B cell (primary cell): ENCODE results near the gene SDCCAG8. TPM values are rescaled to one million over a fixed set of nuclear protein-coding genes. Genes with fewer than 3 reads are reported as not detected.

Source experiments
- ATAC-seq: fragments of 200-7000 bp; cut with Tn5 transposase; one replicate; pipeline ENCODE4 v1.10.0; 2021; ENCODE audit warnings: low read depth, mild to moderate bottlenecking, moderate number of reproducible peaks, moderate library complexity
- CTCF ChIA-PET: fragments of 350-600 bp; sonication (Branson Sonifier 250); formaldehyde crosslinking; loops from one replicate; lab custom pipeline; 2021; ENCODE audit warnings: antibody characterized with exemption, inconsistent platforms; lab: Charles Lee
- POLR2A ChIA-PET: fragments of 350-600 bp; sonication (Branson Sonifier 250); formaldehyde crosslinking; loops from one replicate; lab custom pipeline; 2021; ENCODE audit warnings: antibody characterized with exemption; lab: Charles Lee
- DNase-seq: peaks from one replicate; pipeline ENCODE4 v3.0.0; 2013
- H2AFZ ChIP-seq: 2 replicates; pipeline ENCODE4 v1.6.1; 2012; ENCODE audit warnings: mild to moderate bottlenecking, low read depth, low read length; ENCODE audit not compliant: insufficient read depth, poor library complexity, severe bottlenecking
- H3K27ac ChIP-seq, 2 donors: 1 replicate in 1 of 2; 2 replicates in 1 of 2; pipeline ENCODE4 v1.5.1; 2012 to 2013; ENCODE audit warnings: low read length in 2 of 2, mild to moderate bottlenecking in 2 of 2, moderate library complexity in 1 of 2
- H3K27me3 ChIP-seq, 4 experiments: fragments of 200-600 bp in 1 of 4; sonication (generic) in 1 of 4; replicated peaks in 1 of 4; 1 replicate in 2 of 4; 2 replicates in 2 of 4; pipeline versions ENCODE4 v1.6.1 to v1.7.0; 2013 to 2016; ENCODE audit warnings: low read length in 3 of 4, mild to moderate bottlenecking in 2 of 4, mixed read lengths in 1 of 4, moderate library complexity in 1 of 4; ENCODE audit not compliant: insufficient read depth in 4 of 4, control insufficient read depth in 3 of 4; ENCODE audit errors: control extremely low read depth in 1 of 4
- H3K36me3 ChIP-seq, 2 experiments: replicated peaks in 1 of 2; 1 replicate in 1 of 2; 2 replicates in 1 of 2; pipeline versions ENCODE4 v1.6.1 to v1.7.1; 2013; ENCODE audit warnings: low read length in 1 of 2; ENCODE audit not compliant: insufficient read depth in 2 of 2, control insufficient read depth in 1 of 2; ENCODE audit errors: control extremely low read depth in 1 of 2, extremely low read depth in 1 of 2
- H3K4me1 ChIP-seq, 2 donors: fragments of 200-600 bp in 1 of 2; sonication (generic) in 1 of 2; 1 replicate in 1 of 2; 2 replicates in 1 of 2; pipeline versions ENCODE4 v1.5.1 to v1.6.1; 2013 to 2017; ENCODE audit warnings: low read length in 2 of 2; ENCODE audit not compliant: control insufficient read depth in 2 of 2, insufficient read depth in 2 of 2
- H3K4me2 ChIP-seq: replicated peaks from 2 replicates; pipeline ENCODE3; 2012; ENCODE audit warnings: mild to moderate bottlenecking, low read depth, low read length; ENCODE audit not compliant: poor library complexity, severe bottlenecking
- H3K4me3 ChIP-seq, 5 experiments: fragments of 200-600 bp in 1 of 5; sonication (generic) in 1 of 5; 1 replicate in 3 of 5; 2 replicates in 2 of 5; pipeline versions ENCODE4 v1.5.1 to v1.7.0; 2011 to 2016; ENCODE audit warnings: low read length in 4 of 5, mild to moderate bottlenecking in 4 of 5, low read depth in 2 of 5, control low read depth in 1 of 5, moderate library complexity in 1 of 5; ENCODE audit not compliant: insufficient read depth in 1 of 5; ENCODE audit errors: control extremely low read depth in 1 of 5, extremely low read depth in 1 of 5
- H3K79me2 ChIP-seq: fragments of 200-600 bp; sonication (generic); one replicate; pipeline ENCODE4 v1.6.0; 2016; ENCODE audit warnings: low read length; ENCODE audit not compliant: control insufficient read depth, insufficient read depth
- H3K9ac ChIP-seq: fragments of 200-600 bp; sonication (generic); 2 replicates; pipeline ENCODE4 v1.6.1; 2017; ENCODE audit warnings: mild to moderate bottlenecking, low read length, moderate library complexity
- H3K9me3 ChIP-seq, 3 donors: one replicate each; pipeline versions ENCODE4 v1.6.1 to v1.7.1; 2013; ENCODE audit warnings: low read length in 2 of 3; ENCODE audit not compliant: control insufficient read depth in 2 of 3, insufficient read depth in 1 of 3; ENCODE audit errors: control extremely low read depth in 1 of 3
- H4K20me1 ChIP-seq: 2 replicates; pipeline ENCODE4 v1.6.0; 2012; ENCODE audit warnings: mild to moderate bottlenecking, low read length; ENCODE audit not compliant: insufficient read depth, control insufficient read depth, poor library complexity, severe bottlenecking
- H3K27ac Mint-ChIP-seq: one replicate; pipeline ENCODE4 v1.8.0; 2021; ENCODE audit warnings: mixed read lengths
- H3K27me3 Mint-ChIP-seq: one replicate; pipeline ENCODE4 v1.8.0; 2021; ENCODE audit warnings: mixed read lengths
- H3K4me1 Mint-ChIP-seq: one replicate; pipeline ENCODE4 v1.8.0; 2021; ENCODE audit warnings: mixed read lengths
- H3K4me3 Mint-ChIP-seq: one replicate; pipeline ENCODE4 v1.8.0; 2021; ENCODE audit warnings: mixed read lengths
- H3K9me3 Mint-ChIP-seq: one replicate; pipeline ENCODE4 v1.8.0; 2022; ENCODE audit warnings: mixed read lengths; ENCODE audit not compliant: insufficient read depth
- EZH2 ChIP-seq: IDR thresholded peaks from 2 replicates; pipeline ENCODE4 v1.6.1; 2012; ENCODE audit warnings: borderline replicate concordance, low read depth, mild to moderate bottlenecking, moderate library complexity, low read length; ENCODE audit not compliant: insufficient read depth, poor library complexity, severe bottlenecking
- WGBS: methylation state at CpG from one replicate; pipeline ENCODE4 v1.1.5; 2013; ENCODE audit warnings: missing lambda C conversion rate; ENCODE audit not compliant: insufficient coverage; 5-methylcytosine and 5-hydroxymethylcytosine counted together
- intact Hi-C: fragments of 100-400 bp; cut with micrococcal nuclease; formaldehyde crosslinking; loops from one replicate; pipeline ENCODE4 v1.10.0; 2022
- polyA plus RNA-seq: library from polyadenylated mRNA; depleted of rRNA; stranded (reverse); fragments of >200 nt; gene quantifications from 2 replicates; pipeline ENCODE4 v1.2.3, GENCODE V29; 2012
- total RNA-seq, 2 donors: library from RNA; stranded (reverse); fragments of 120-200 nt in 1 of 2; gene quantifications; 1 replicate in 1 of 2; 2 replicates in 1 of 2; pipeline versions ENCODE4 v1.2.3 to v1.2.4, GENCODE V29; 2013 to 2022
- TF ChIP-seq, protein P1 (sequence below): fragments of 200-600 bp; IDR thresholded peaks from one replicate; pipeline ENCODE4 v1.8.0; 2022; ENCODE audit warnings: antibody characterized with exemption, mild to moderate bottlenecking

SDCCAG8 gene
- total and polyA plus RNA-seq, 2 donors (not counting 1 experiment from before 2014, with no cell fraction given) = 37.1 to 60.7 TPM

DNA sequence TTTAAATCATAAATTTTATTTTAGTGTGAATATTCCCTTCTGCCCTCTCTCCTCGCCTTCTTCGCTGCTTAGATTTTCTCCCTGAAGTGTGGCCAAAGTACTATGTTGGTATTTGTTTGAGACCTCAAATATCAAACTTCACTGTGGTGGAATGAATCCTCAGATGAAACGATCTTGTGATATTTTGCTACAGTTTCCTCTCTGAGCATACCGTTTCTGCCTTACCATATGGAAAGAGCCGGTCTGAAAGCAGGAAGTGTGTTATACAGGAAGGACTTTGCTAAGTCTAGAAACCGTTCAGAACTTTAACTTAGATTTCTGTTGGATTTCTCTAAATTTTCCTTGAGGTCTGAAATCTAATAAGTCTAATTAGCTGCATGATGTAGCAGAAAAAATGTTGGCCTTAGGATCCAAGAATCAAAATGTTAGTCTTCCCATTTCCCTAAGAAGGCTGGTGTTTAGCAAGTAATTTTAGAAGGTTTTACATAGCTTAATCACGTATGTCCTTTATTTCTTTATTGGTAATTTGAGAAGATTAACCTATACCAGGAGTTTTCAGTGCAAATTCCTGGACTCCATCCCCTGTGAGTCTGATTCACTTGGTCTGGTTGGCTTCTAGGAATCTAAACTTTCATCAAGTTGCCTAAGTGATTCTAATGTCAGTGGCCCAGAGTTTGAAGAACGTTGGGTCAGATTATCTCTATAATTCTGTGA, 30.7 kb downstream of the SDCCAG8 start:
- Histone ChIP-seq H3K27ac (peak overlapping the region in 1 of 2 donors; percentile 86), H3K27me3 (no peaks in the 10 kb centered on the region), H3K4me2 (peak overlapping the region; percentile 46), H3K4me1 (peaks cover 27 to 31% of the 10 kb centered on the region in 2 donors), H3K4me3 (no peak overlapping the region), H3K36me3 (peaks cover 0 to 1% of the 10 kb centered on the region in 2 experiments), H4K20me1 (no peaks in the 10 kb centered on the region), H3K9me3 (peaks cover 0 to 9% (median 0%) of the 10 kb centered on the region in 3 donors), H2AFZ (no peak overlapping the region), H3K9ac (no peak overlapping the region), H3K79me2 (peaks cover 7% of the 10 kb centered on the region)
- peak overlapping the region; percentile 14 for H3K4me3 Mint-ChIP-seq
- peaks cover 51% of the 10 kb centered on the region for H3K4me1 Mint-ChIP-seq
- peak; percentile 14 for DNase-seq
- intact Hi-C loops = loop anchor here (1.0 to 2.0 kb wide), 3 partner anchors 18 to 31 kb away; partner anchors contain the start of gene CEP170
- TF ChIP-seq, protein P1, sequence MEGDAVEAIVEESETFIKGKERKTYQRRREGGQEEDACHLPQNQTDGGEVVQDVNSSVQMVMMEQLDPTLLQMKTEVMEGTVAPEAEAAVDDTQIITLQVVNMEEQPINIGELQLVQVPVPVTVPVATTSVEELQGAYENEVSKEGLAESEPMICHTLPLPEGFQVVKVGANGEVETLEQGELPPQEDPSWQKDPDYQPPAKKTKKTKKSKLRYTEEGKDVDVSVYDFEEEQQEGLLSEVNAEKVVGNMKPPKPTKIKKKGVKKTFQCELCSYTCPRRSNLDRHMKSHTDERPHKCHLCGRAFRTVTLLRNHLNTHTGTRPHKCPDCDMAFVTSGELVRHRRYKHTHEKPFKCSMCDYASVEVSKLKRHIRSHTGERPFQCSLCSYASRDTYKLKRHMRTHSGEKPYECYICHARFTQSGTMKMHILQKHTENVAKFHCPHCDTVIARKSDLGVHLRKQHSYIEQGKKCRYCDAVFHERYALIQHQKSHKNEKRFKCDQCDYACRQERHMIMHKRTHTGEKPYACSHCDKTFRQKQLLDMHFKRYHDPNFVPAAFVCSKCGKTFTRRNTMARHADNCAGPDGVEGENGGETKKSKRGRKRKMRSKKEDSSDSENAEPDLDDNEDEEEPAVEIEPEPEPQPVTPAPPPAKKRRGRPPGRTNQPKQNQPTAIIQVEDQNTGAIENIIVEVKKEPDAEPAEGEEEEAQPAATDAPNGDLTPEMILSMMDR = no peak
- no peak for TF ChIP-seq EZH2
- peaks cover 2% of the 10 kb centered on the region for H3K9me3 Mint-ChIP-seq
- no peaks in the 10 kb centered on the region for H3K27me3 Mint-ChIP-seq
- ATAC-seq = no peak
- CTCF ChIA-PET = interaction anchor here (0.6 to 1.9 kb wide), 3 partner anchors 17 to 1020 kb away, joined by 3 to 6 read pairs (median 3); no protein-coding TSS in a partner anchor
- 50% methylated on average over 1 of the region's 8 CpGs for WGBS
- peak overlapping the region; percentile 90 for H3K27ac Mint-ChIP-seq
- POLR2A ChIA-PET = interaction anchor here (0.6 to 1.4 kb wide), 3 partner anchors 9 to 968 kb away, joined by 3 to 5 read pairs (median 5); partner anchors contain the start of genes CEP170 and SDCCAG8

DNA sequence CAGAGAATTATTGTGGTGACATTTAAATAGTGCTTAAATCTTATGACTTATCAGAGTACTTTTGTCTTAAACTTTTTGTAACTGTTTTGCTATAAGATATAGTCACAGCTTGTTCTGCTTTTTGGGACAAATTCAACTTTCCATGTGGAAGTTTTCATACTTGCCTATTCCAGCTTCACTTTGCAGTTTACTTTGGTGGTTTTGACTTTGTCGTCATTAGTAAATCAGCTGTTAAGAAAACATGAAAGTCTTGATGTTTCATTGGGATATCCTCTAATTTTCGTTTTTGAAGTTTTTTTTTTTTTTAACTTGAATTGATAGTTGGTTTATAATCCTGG, 31.3 kb downstream of the SDCCAG8 start:
- H3K27me3 ChIP-seq = no peaks in the 10 kb centered on the region
- TF ChIP-seq EZH2 = no peak
- TF ChIP-seq, protein P1 = no peak
- H3K79me2 ChIP-seq = peaks cover 10% of the 10 kb centered on the region
- DNase-seq (no peak), ATAC-seq (no peak)
- H3K9me3 Mint-ChIP-seq = peaks cover 2% of the 10 kb centered on the region
- peak overlapping the region; percentile 46 for H3K4me2 ChIP-seq
- no peaks in the 10 kb centered on the region for H4K20me1 ChIP-seq
- peaks cover 0 to 5% (median 0%) of the 10 kb centered on the region in 3 donors for H3K9me3 ChIP-seq
- no peaks in the 10 kb centered on the region for H3K27me3 Mint-ChIP-seq
- CTCF ChIA-PET = interaction anchor here (0.6 to 1.9 kb wide), 4 partner anchors 11 to 1020 kb away, joined by 3 to 6 read pairs (median 3); no protein-coding TSS in a partner anchor
- intact Hi-C loops = loop anchor here (1.0 to 2.0 kb wide), 3 partner anchors 18 to 32 kb away; partner anchors contain the start of gene CEP170
- 60% methylated on average over 1 of the region's 2 CpGs for WGBS
- H3K4me1 Mint-ChIP-seq = peaks cover 51% of the 10 kb centered on the region
- H2AFZ ChIP-seq = no peak overlapping the region
- H3K27ac ChIP-seq = peak overlapping the region in 1 of 2 donors; percentile 86
- peak overlapping the region; percentile 90 for H3K27ac Mint-ChIP-seq
- H3K4me3 ChIP-seq = no peak overlapping the region
- peaks cover 27 to 31% of the 10 kb centered on the region in 2 donors for H3K4me1 ChIP-seq
- H3K36me3 ChIP-seq = peaks cover 0 to 2% of the 10 kb centered on the region in 2 experiments
- no peak overlapping the region for H3K9ac ChIP-seq
- POLR2A ChIA-PET = interaction anchor here (0.7 to 1.4 kb wide), 2 partner anchors 32 to 968 kb away, joined by 5 read pairs; partner anchors contain the start of genes CEP170 and SDCCAG8
- H3K4me3 Mint-ChIP-seq = peak overlapping the region; percentile 52
